H9 (cell line): ENCODE results near the gene CDC5L. TPM values are rescaled to one million over a fixed set of nuclear protein-coding genes. Genes with fewer than 3 reads are reported as not detected.

Source experiments
- DNase-seq: peaks from one replicate; pipeline ENCODE4 v3.0.0-alpha.2; 2017
- H2AFZ ChIP-seq: one replicate; pipeline ENCODE4 v1.6.1; 2013; ENCODE audit warnings: mild to moderate bottlenecking, low read length, control low read depth, moderate library complexity
- H2AK5ac ChIP-seq: 2 replicates; pipeline ENCODE4 v1.6.1; 2013; ENCODE audit warnings: low read length, control low read depth, mixed read lengths; ENCODE audit not compliant: insufficient read length
- H2BK120ac ChIP-seq: one replicate; pipeline ENCODE4 v1.6.1; 2013; ENCODE audit warnings: low read depth, mild to moderate bottlenecking, low read length, control low read depth, inconsistent platforms; ENCODE audit not compliant: poor library complexity, severe bottlenecking
- H2BK12ac ChIP-seq: 2 replicates; pipeline ENCODE4 v1.6.1; 2013; ENCODE audit warnings: low read length, control low read depth, mixed read lengths, low read depth; ENCODE audit not compliant: insufficient read length
- H2BK15ac ChIP-seq: 2 replicates; pipeline ENCODE4 v1.6.1; 2013; ENCODE audit warnings: low read depth, low read length, control low read depth
- H2BK20ac ChIP-seq: one replicate; pipeline ENCODE4 v1.6.1; 2013; ENCODE audit warnings: low read depth, mild to moderate bottlenecking, low read length, control low read depth, inconsistent platforms; ENCODE audit not compliant: poor library complexity, severe bottlenecking
- H2BK5ac ChIP-seq: 2 replicates; pipeline ENCODE4 v1.6.1; 2013; ENCODE audit warnings: low read length, control low read depth, mixed read lengths; ENCODE audit not compliant: insufficient read length
- H3K14ac ChIP-seq: 2 replicates; pipeline ENCODE4 v1.6.1; 2013; ENCODE audit warnings: low read length, control low read depth; ENCODE audit not compliant: insufficient read depth
- H3K18ac ChIP-seq: 2 replicates; pipeline ENCODE4 v1.6.1; 2013; ENCODE audit warnings: low read depth, mild to moderate bottlenecking, mixed read lengths, low read length, control low read depth; ENCODE audit not compliant: insufficient read length
- H3K23ac ChIP-seq: 2 replicates; pipeline ENCODE4 v1.6.1; 2013; ENCODE audit warnings: low read length, control low read depth, mixed read lengths, low read depth; ENCODE audit not compliant: insufficient read length
- H3K23me2 ChIP-seq: 2 replicates; pipeline ENCODE4 v1.6.1; 2013; ENCODE audit warnings: low read depth, mild to moderate bottlenecking, mixed read lengths, low read length, control low read depth; ENCODE audit not compliant: insufficient read length, poor library complexity, severe bottlenecking
- H3K27ac ChIP-seq: 2 replicates; pipeline ENCODE4 v1.5.1; 2013; ENCODE audit warnings: low read length, control low read depth, mixed read lengths, low read depth; ENCODE audit not compliant: insufficient read length
- H3K27me3 ChIP-seq: 2 replicates; pipeline ENCODE4 v1.6.1; 2013; ENCODE audit warnings: low read length, control low read depth, inconsistent platforms; ENCODE audit not compliant: insufficient read depth
- H3K4ac ChIP-seq: 2 replicates; pipeline ENCODE4 v1.6.1; 2013; ENCODE audit warnings: low read depth, mild to moderate bottlenecking, control low read depth, inconsistent platforms, low read length, moderate library complexity
- H3K4me1 ChIP-seq: 2 replicates; pipeline ENCODE4 v1.6.1; 2013; ENCODE audit warnings: low read length, control low read depth, inconsistent platforms; ENCODE audit not compliant: insufficient read depth
- H3K4me2 ChIP-seq: 2 replicates; pipeline ENCODE4 v1.6.1; 2013; ENCODE audit warnings: low read length, control low read depth, mixed read lengths; ENCODE audit not compliant: insufficient read length, insufficient read depth
- H3K56ac ChIP-seq: 2 replicates; pipeline ENCODE4 v1.6.1; 2013; ENCODE audit warnings: low read depth, mild to moderate bottlenecking, mixed read lengths, low read length, control low read depth; ENCODE audit not compliant: insufficient read length
- H3K79me1 ChIP-seq: 2 replicates; pipeline ENCODE4 v1.6.1; 2013; ENCODE audit warnings: low read depth, mild to moderate bottlenecking, moderate library complexity, low read length, control low read depth, inconsistent platforms; ENCODE audit not compliant: insufficient read depth, poor library complexity, severe bottlenecking
- H3K79me2 ChIP-seq: 2 replicates; pipeline ENCODE4 v1.6.1; 2013; ENCODE audit warnings: low read length, control low read depth, inconsistent platforms; ENCODE audit not compliant: insufficient read depth
- H3K9ac ChIP-seq: 2 replicates; pipeline ENCODE4 v1.6.1; 2013; ENCODE audit warnings: low read length, control low read depth, mixed read lengths; ENCODE audit not compliant: insufficient read length; ENCODE audit errors: extremely low read depth
- H3K9me3 ChIP-seq: one replicate; pipeline ENCODE4 v1.6.1; 2013; ENCODE audit warnings: low read depth, low read length, inconsistent platforms; ENCODE audit not compliant: control insufficient read depth
- H3T11ph ChIP-seq: one replicate; pipeline ENCODE4 v1.6.1; 2013; ENCODE audit warnings: mild to moderate bottlenecking, low read length, control low read depth, inconsistent platforms
- H4K20me1 ChIP-seq: one replicate; pipeline ENCODE4 v1.6.1; 2013; ENCODE audit not compliant: control insufficient read depth, insufficient read length, insufficient read depth
- H4K5ac ChIP-seq: 2 replicates; pipeline ENCODE4 v1.6.1; 2013; ENCODE audit warnings: low read depth, mild to moderate bottlenecking, mixed read lengths, low read length, control low read depth; ENCODE audit not compliant: insufficient read length
- H4K8ac ChIP-seq: replicated peaks from 2 replicates; pipeline ENCODE4 v1.6.1; 2013; ENCODE audit warnings: low read length, control low read depth, mixed read lengths, low read depth; ENCODE audit not compliant: insufficient read length
- H4K91ac ChIP-seq: 2 replicates; pipeline ENCODE4 v1.6.1; 2013; ENCODE audit warnings: low read depth, mild to moderate bottlenecking, moderate library complexity, mixed read lengths, low read length, control low read depth; ENCODE audit not compliant: insufficient read length
- H3K27ac Mint-ChIP-seq, 3 experiments: 2 replicates in 2 of 3; 3 replicates in 1 of 3; pipeline ENCODE4 v1.8.0; 2020 to 2021; ENCODE audit warnings: mixed read lengths in 3 of 3, mild to moderate bottlenecking in 1 of 3, moderate library complexity in 1 of 3
- H3K27me3 Mint-ChIP-seq: 2 replicates; pipeline ENCODE4 v1.8.0; 2021; ENCODE audit warnings: low read depth, mild to moderate bottlenecking, moderate library complexity, mixed read lengths
- H3K36me3 Mint-ChIP-seq, 3 experiments: 2 replicates in 2 of 3; 3 replicates in 1 of 3; pipeline ENCODE4 v1.8.0; 2020 to 2021; ENCODE audit warnings: low read depth in 3 of 3, mixed read lengths in 3 of 3; ENCODE audit not compliant: insufficient read depth in 1 of 3
- H3K4me1 Mint-ChIP-seq, 2 experiments: 2 replicates each; pipeline ENCODE4 v1.8.0; 2020; ENCODE audit warnings: mixed read lengths in 2 of 2
- H3K4me3 Mint-ChIP-seq, 2 experiments: 2 replicates in 1 of 2; 3 replicates in 1 of 2; pipeline ENCODE4 v1.8.0; 2020 to 2021; ENCODE audit warnings: mild to moderate bottlenecking in 2 of 2, mixed read lengths in 2 of 2, moderate library complexity in 1 of 2
- H3K9me3 Mint-ChIP-seq, 2 experiments: 2 replicates in 1 of 2; 3 replicates in 1 of 2; pipeline ENCODE4 v1.8.0; 2020; ENCODE audit warnings: mild to moderate bottlenecking in 2 of 2, mixed read lengths in 2 of 2, moderate library complexity in 1 of 2
- WGBS: extraction: QIAGEN DNeasy Blood & Tissue Kit; methylation state at CpG from one replicate; pipeline ENCODE4 v1.1.7; 2013; ENCODE audit warnings: missing lambda C conversion rate, low lambda C conversion rate, mixed read lengths; ENCODE audit not compliant: insufficient read length; ENCODE audit errors: extremely low coverage; 5-methylcytosine and 5-hydroxymethylcytosine counted together
- total RNA-seq: library from RNA; stranded (reverse); gene quantifications from 2 replicates; pipeline ENCODE4 v1.2.1, GENCODE V29; 2021
- TF ChIP-seq, protein P1 (sequence below): fragments of 200-600 bp; sonication (generic); conservative IDR thresholded peaks from 3 replicates; pipeline ENCODE4 v1.8.0; 2021; ENCODE audit warnings: antibody characterized with exemption, mild to moderate bottlenecking

CDC5L gene
- total RNA-seq, 1 experiment from 2014 or later: 34.3 TPM

DNA sequence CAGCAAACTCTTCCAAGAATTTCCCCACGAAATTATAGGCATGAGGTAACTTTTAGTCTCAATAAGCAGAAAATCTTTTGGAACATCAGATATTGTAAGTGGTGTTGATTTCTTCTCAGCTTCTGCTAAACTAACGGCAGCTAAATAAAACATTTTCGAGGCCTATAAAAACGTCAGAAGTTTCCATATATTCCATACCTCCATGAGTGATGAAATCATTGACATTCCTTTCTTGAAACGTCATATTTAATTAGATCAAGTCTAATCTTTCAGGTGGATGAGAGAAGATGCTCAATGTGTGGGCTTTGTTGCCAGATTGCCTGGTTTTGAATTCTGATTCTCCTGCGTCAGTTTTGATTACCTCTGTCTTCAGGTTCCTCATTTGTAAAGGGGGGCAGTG is 81.3 kb downstream of the CDC5L start:
- WGBS: no CpG with 5 or more reads among the region's 6 CpGs
- Histone ChIP-seq H3K23ac (no peak overlapping the region), H3K56ac (no peak overlapping the region), H2BK20ac (no peak overlapping the region), H2AFZ (no peak overlapping the region), H3K9me3 (no peaks in the 10 kb centered on the region), H3K4me2 (no peak overlapping the region), H3K4ac (no peak overlapping the region), H3T11ph (no peak overlapping the region), H3K27ac (no peak overlapping the region), H3K27me3 (no peaks in the 10 kb centered on the region), H4K91ac (no peak overlapping the region), H2AK5ac (no peak overlapping the region), H3K79me2 (no peaks in the 10 kb centered on the region), H3K18ac (no peak overlapping the region), H3K4me1 (peaks cover 4% of the 10 kb centered on the region; the same call in 1 of the 2 replicates), H3K9ac (no peak overlapping the region), H4K8ac (no peak overlapping the region), H3K79me1 (no peaks in the 10 kb centered on the region), H2BK5ac (no peak overlapping the region), H3K23me2 (no peaks in the 10 kb centered on the region), H3K14ac (no peak overlapping the region), H2BK12ac (no peak overlapping the region), H4K5ac (no peak overlapping the region), H4K20me1 (no peaks in the 10 kb centered on the region), H2BK15ac (no peak overlapping the region), H2BK120ac (no peak overlapping the region)
- H3K4me1 Mint-ChIP-seq: peaks cover 24 to 34% of the 10 kb centered on the region in 2 experiments
- H3K27ac Mint-ChIP-seq: no peak overlapping the region
- no peak overlapping the region for H3K4me3 Mint-ChIP-seq
- DNase-seq: no peak
- no peaks in the 10 kb centered on the region; the same call in 1 of the 2 replicates for H3K27me3 Mint-ChIP-seq
- TF ChIP-seq, protein P1, sequence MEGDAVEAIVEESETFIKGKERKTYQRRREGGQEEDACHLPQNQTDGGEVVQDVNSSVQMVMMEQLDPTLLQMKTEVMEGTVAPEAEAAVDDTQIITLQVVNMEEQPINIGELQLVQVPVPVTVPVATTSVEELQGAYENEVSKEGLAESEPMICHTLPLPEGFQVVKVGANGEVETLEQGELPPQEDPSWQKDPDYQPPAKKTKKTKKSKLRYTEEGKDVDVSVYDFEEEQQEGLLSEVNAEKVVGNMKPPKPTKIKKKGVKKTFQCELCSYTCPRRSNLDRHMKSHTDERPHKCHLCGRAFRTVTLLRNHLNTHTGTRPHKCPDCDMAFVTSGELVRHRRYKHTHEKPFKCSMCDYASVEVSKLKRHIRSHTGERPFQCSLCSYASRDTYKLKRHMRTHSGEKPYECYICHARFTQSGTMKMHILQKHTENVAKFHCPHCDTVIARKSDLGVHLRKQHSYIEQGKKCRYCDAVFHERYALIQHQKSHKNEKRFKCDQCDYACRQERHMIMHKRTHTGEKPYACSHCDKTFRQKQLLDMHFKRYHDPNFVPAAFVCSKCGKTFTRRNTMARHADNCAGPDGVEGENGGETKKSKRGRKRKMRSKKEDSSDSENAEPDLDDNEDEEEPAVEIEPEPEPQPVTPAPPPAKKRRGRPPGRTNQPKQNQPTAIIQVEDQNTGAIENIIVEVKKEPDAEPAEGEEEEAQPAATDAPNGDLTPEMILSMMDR: no peak
- H3K36me3 Mint-ChIP-seq: no peaks in the 10 kb centered on the region
- H3K9me3 Mint-ChIP-seq: no peaks in the 10 kb centered on the region
